Adipose tissue (tissue), 3 donors: Measurements from ENCODE around the gene CNTN4. TPM values are rescaled to one million over a fixed set of nuclear protein-coding genes. Genes with fewer than 3 reads are reported as not detected.
"Not testable (repeated sequence)": the region's sequence is repeated elsewhere in the genome, so short reads cannot be mapped to it uniquely, and the experiment has no call there.

Experiments used
- H3K27ac ChIP-seq: one replicate; pipeline ENCODE4 v1.5.1; 2013; ENCODE audit warnings: low read depth, low read length
- WGBS, 3 donors: extraction: QIAGEN DNeasy Blood & Tissue Kit; methylation state at CpG; one replicate each; pipeline ENCODE4 v1.1.7; 2013; 5-methylcytosine and 5-hydroxymethylcytosine counted together
- polyA plus RNA-seq, 3 donors: library from polyadenylated mRNA; stranded (reverse); fragments of 200-250 nt; gene quantifications; one replicate each; pipeline ENCODE4 v1.2.3, GENCODE V29; 2013
- donor health status: healthy with polysubstance abuse.
- donor health status: Bipolar disorder and iron deficiency.
- donor health status: healthy.

Gene CNTN4
- polyA plus RNA-seq, 3 donors, result 1.0 to 5.2 (median 1.7) TPM

DNA sequence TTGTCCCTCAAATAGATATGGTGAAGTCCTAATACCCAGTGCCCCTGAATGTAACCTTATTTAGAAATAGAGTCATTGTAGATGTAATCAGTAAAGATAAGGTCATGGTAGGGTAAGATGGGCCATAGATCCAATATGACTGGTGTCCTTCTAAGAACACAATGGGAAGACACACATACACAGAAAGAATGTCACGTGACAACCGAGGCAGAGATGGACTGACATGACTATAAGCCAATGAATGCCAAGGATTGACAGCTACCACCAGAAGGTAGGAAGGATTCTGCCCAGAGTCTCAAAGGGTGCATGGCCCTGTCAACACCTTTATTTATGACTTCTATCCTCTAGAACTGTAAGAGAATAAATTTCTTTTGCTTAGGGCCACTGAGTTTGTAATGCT, 780.4 kb downstream of the CNTN4 start:
- WGBS, 3 donors, result 82 to 93% (median 89%) methylated on average over 2 of the region's 2 CpGs
- H3K27ac ChIP-seq, result no peak overlapping the region

DNA sequence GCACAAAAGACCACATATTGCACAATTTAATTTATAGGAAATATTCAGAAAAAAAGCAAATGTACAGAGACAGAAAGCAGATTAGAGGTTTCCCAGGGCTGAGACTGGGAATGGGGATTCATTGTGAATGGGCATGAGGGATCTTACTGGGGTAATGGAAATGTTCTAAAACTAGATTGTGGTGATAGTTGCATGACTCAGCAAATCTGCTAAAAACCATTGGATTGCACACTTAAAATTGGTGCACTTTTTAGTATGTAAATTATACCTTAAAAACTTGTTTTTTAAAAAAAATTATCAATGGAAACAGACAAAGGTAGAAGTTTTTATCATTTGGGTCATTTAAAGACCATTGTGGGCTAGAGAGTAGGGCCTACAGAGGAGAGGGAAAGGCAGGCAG, 780.9 kb downstream of the CNTN4 start:
- H3K27ac ChIP-seq, result no peak overlapping the region

DNA sequence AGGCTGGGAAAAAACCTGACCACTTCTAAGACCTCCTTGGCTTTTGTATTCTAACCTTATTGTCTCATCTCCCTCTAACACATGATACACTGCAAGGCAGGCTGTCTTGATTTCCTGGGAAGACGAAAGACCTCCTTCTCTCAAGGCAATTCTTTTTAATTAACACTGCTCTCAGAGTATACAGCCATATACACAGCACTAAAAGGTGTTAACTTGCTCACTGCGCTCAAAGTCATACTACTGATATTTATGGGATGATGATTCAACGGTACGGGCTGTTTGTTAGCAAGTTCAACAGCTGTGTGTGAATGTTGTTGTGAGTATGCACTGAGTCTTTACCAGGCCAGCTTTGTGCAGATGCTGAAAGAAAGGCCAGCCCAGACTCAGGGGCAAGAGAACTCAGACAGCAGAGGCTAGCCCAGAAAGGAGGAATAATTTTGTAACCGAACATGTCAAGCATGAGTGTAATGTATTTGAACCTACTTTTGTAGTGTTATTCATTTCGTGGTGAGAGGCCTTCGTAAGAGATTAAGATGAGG, 781.6 kb downstream of the CNTN4 start:
- H3K27ac ChIP-seq, result no peak overlapping the region
- 77 to 87% (median 83%) methylated on average over 7 of the region's 7 CpGs for WGBS, 3 donors

DNA sequence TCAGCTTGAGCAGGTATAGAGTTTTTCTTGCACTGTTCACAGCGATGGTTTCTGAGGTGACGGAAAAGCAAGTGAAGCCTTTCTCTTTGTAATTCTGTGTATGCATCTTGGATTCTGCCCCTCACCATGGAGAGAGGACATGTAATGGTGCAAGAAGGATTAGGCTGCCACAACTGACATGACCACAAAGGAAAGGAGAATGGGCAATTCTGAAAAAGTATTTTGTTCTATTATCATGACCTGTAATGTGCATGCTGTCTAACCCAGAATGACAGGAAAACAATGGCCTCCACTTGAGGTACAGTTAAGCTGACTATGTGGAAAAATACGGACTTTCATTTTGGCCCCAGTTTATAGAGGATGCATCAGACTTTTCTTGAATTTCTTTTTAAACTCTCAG, 784.6 kb downstream of the CNTN4 start:
- H3K27ac ChIP-seq, result no peak overlapping the region
- WGBS, 3 donors, result 71 to 91% (median 82%) methylated on average over 3 of the region's 3 CpGs

DNA sequence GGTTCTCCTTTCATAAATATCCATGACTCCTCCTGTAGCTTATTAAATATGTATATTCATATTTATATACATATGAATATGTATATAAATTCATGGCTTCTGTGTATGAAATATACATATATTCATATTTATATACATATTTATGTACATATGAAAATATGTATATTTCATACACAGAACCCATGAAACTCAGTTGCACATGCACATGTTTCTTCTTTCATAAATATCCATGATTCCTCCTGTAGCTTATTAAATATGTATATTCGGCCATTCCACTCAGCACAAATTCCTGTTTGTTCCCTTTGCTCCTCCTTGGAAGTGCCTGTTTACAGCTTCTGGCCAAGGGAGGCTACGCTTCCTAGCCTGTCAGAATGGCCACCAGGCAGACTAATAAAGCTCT, 789.9 kb downstream of the CNTN4 start:
- 72 to 81% (median 75%) methylated on average over 2 of the region's 2 CpGs for WGBS, 3 donors
- H3K27ac ChIP-seq, result no peak overlapping the region

DNA sequence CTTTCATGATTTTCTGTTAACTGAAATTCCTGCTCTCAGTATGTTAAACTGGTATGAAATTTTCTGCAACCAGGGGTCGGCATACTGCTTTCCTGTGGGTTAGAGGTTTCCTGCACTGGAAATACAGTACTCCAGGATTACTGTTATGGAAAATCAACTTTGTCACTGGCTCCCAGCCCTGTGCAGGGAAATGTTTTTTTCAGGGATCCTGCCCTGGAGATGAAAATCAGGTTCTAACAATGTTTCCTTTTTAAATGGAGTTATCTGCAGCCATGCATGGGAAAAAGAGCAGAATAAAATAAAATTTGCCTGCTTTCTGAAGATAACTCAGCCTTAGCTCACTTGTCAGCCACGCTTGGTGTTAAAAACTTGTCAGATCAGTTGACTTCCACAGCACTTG, 791.1 kb downstream of the CNTN4 start:
- WGBS, 3 donors, result 42 to 58% (median 48%) methylated on average over 2 of the region's 2 CpGs
- no peak overlapping the region for H3K27ac ChIP-seq

DNA sequence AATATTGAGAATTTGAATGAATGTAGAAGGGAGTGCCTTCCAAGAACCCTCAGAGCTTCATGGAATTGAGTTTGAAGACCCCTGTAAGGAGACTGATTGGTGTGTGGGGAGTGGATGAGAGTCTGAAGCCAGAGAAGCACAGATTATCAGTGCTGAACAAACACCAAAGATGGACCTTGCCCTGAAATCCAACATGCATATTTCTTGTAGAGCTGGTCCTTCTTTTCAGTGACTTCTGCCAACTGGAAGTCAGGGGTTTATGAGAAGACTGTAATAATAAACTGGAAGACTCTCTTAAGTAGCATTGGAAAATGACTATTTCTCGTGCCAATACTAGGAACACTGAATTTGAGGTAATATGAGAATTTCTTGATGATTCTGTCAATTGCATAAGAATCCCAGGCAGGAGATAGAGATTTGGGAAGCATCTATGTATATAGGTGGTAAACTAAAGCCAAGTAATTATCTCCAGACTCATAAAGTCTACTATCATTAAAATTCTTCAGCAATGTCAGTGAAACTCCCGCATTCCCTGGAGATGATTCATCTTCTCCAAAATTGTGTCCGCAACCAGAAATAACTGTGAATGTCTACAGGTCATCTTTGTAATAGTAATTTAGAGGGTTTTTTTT, 797.8 kb downstream of the CNTN4 start:
- WGBS, 3 donors, result 67 to 76% (median 67%) methylated on average over 3 of the region's 3 CpGs
- H3K27ac ChIP-seq, result no peak overlapping the region

DNA sequence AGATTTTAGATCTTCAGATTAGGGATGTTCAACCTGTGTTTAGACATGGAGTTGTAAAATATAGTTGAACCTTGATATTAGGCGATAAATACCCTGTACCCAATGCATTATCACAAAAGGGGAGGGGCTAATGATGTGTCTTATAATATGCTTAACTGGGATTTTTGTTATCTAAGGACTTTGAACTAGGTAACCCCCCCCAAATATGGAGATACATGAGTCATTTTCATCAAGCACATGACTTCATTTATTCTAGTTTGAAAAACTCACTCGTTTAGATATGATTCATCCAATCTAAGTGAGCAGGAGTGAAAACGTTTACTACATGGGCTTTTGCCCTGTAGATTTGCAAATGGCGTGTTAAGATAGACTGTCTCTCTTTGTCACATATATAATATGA, 799.2 kb downstream of the CNTN4 start:
- WGBS, 3 donors, result 63 to 66% (median 65%) methylated on average over 4 of the region's 4 CpGs
- H3K27ac ChIP-seq, result no peak overlapping the region

DNA sequence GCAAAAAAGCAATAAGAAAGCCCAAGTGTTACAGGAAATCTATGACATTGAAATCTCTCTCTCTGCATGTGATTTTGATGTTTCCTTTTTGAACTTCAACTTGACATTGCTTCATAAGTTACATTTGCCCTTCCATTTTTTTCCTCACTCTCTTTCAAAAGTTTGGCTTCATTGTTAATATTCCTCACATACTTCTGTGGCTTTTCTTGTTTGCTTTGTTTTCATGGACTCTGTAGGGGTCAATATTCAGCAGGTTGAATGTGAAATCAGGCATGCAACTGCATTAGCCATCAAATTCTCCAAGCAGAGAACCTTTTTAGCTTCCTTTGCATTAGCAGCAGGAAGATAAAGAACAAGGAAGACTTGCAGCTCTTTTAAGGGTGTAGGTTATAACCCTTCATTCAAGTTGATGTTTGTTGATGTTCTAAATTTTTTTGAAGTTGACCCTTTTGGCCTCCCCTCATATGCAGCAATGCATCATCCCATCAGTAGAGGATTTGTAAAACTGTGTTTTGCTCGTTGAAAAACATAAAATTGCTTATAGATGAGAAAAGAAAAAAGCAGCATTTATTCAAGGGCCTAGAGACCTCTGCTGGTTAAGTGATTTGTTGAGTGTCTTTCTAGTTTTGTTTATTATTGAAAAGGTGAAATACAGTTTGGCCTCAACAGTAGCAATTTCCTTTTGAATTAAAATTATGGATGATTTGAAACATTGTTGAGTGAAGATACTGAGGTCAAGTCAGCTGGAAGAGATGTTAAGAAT, 800.1 kb downstream of the CNTN4 start:
- WGBS, 3 donors, result 28 to 33% (median 30%) methylated on average over 1 of the region's 1 CpG
- no peak overlapping the region for H3K27ac ChIP-seq

DNA sequence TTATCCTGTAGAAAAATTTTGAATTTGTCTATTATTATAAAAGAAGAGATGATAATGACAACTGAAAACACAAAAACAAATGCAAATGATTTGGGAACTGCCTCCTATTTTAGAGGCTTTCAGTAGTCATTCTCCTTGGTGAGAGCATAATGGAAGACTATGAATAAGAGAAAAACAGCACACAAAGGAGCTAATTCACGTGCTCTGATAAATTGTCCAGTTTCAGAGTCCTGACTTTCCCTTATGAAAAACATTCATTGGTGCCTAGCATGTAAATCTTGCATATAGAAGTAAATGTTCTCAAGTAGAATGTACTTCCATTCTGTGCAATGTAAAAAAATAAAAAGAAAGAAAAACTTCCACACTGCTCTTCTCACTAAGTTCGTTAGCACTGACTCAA, 805.4 kb downstream of the CNTN4 start:
- 63 to 83% (median 82%) methylated on average over 2 of the region's 2 CpGs for WGBS, 3 donors
- H3K27ac ChIP-seq, result no peak overlapping the region

DNA sequence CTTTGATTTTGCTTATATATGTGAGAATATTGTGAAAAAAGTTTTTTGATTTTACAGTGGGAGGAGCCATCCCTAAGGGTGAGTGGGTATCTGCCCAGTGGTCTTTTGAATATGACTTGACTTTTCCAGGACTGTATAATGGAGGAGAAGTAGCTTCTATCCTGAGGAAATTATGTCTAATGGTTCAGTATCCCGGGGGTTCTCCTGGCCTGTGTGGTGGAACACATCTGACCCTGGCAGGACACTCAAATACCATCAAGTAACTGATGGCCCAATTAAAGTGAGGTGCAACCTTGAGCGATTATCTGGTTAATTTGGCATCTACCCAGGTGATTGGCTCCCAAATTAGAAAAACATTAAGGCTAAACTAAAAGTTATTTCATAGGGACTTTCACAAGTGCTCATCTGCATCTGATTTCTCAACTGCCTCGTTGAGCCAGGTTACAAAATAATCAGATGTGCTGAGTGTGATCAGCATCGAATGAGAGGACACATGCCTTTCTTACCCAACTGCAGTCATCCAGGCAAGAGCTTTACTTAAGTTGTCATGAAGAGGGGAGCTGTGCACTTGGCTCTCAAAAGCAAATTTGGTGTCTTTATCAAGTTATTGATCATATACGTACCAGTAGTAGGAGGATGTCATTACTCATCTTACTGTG, 810.2 kb downstream of the CNTN4 start:
- no peak overlapping the region for H3K27ac ChIP-seq
- WGBS, 3 donors, result 63 to 67% (median 67%) methylated on average over 5 of the region's 5 CpGs

DNA sequence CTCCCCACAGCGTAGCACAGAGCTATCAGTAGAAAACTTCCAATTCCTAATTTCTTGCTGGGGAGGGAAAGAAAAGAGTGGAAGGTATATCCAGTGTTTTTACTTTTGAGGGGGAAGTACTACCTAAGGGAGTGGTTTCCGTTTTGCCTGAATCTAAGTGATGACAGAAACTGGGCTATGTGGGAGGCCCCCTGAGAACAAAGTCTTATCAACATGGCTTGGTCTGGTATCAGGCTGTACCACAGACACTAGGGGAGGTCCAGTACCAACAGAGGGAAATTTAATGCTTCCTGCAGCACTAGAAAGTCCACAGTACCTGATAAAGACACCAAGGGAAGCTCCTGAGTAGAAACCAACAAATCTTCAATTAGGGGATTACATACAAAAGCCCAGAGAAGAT, 812.3 kb downstream of the CNTN4 start:
- 73 to 82% (median 81%) methylated on average over 2 of the region's 2 CpGs for WGBS, 3 donors
- no peak overlapping the region for H3K27ac ChIP-seq

DNA sequence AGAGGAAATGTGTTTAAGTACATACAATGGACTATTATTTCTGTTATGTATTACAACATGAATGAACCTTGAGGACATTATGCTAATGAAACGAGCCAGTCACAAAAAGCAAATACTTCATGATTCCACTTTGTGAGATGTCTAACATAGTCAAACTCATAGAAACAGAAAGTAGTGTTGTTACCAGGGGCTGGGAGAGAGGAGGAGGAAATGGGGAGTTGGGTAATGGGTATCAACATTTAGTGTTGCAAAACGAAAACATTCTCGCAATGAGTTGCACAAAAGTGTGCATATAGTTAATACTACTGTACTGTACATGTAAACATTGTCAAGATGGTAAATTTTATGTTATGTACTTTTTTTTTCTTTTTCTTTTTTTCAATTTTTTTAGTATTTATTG, 817.2 kb downstream of the CNTN4 start:
- 59 to 74% (median 71%) methylated on average over 3 of the region's 3 CpGs for WGBS, 3 donors
- no peak overlapping the region for H3K27ac ChIP-seq

DNA sequence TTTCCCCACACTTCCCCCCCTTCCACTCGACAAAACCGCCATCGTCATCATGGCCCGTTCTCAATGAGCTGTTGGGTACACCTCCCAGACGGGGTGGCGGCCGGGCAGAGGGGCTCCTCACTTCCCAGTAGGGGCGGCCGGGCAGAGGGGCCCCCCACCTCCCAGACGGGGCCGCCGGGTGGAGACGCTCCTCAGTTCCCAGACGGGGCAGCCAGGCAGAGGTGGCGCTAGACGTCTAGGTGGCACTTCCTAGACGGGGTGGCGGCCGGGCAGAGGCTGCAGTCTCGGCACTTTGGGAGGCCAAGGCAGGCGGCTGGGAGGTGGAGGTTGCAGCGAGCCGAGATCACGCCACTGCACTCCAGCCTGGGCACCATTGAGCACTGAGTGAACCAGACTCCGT, 818.0 kb downstream of the CNTN4 start:
- H3K27ac ChIP-seq, result not testable (repeated sequence)
- WGBS, 3 donors, result 88 to 95% (median 92%) methylated on average over 15 to 19 of the region's 25 CpGs

DNA sequence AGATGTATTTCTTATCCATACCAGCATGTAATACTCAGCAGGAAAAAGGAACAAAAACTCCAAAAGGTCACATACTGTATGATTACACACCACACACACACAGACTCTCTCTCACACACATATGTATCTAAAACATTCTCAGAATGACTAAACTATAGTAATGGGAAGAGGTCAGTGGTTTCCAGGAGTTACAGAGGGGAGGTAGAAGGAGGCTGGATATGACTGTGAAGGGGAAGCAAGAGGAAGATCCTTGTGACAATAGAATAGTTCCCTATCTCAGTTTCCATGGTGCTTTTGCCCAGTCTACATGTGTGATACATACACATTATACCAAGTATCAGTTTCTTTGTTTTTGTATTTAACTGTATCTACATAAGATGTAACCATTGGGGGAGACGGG, 821.4 kb downstream of the CNTN4 start:
- H3K27ac ChIP-seq, result no peak overlapping the region
- WGBS, 3 donors, result 82 to 93% (median 89%) methylated on average over 1 of the region's 1 CpG

DNA sequence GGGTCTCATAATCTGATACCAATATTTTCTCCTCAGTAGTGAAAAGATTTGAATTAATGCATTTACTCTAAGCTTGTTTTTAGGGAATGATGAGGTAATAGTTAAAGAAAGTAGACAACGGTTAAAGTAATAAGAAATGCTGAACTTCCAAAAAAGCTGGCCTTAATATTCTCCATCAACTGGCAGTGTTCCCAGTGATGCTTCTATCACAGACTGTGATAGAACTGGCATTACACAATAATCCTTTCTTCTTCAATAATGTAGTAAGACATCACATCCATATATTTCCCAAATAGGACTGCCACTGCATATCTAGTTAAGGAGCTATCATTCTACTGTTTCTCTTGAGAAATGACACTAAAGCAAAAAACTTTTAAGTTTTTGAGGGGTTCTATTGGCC, 822.8 kb downstream of the CNTN4 start:
- no peak overlapping the region for H3K27ac ChIP-seq
- WGBS, 3 donors, result 52 to 60% (median 53%) methylated on average over 1 of the region's 1 CpG

DNA sequence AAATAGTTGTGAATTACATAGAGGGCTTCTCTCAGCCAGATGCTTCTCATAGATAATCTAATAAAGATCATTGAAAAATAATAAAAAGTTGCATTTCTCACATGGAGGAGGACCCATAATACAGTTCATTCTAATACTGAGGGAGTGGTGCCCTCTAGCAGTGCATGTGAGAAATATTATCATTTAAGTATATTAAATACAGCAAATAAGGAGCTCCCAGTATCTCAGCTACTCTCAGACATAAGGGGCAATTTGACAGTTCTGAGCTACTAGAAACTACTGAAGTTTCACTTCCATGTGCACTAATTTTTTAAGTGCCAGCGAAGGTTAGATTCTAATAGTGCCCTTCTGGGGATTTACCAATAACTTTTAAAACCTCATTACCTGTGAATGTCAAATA, 823.2 kb downstream of the CNTN4 start:
- WGBS, 3 donors, result 61 to 67% (median 64%) methylated on average over 1 of the region's 1 CpG

DNA sequence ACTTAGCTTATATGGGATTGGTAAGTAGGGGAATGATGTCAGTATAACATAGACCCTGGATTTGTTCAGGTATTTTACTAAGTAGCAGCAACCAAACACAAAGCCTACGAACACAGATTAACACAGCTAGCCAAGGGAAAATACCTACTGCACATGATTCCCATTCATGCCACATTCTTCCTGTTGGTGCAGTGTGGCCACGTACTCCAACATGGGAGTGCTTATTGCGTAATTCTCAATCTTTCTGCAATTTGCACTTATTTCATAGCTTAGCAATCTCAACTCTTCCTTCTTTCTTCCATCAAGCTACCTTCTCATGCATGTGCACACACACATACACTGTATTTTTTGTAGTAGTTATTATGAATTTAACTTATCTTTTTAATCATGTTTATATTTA, 824.7 kb downstream of the CNTN4 start:
- H3K27ac ChIP-seq, result no peak overlapping the region
- WGBS, 3 donors, result 45 to 49% (median 47%) methylated on average over 3 of the region's 3 CpGs

More for the DNA sequence above, 823.2 kb downstream of the CNTN4 start:
- H3K27ac ChIP-seq, result no peak overlapping the region

DNA sequence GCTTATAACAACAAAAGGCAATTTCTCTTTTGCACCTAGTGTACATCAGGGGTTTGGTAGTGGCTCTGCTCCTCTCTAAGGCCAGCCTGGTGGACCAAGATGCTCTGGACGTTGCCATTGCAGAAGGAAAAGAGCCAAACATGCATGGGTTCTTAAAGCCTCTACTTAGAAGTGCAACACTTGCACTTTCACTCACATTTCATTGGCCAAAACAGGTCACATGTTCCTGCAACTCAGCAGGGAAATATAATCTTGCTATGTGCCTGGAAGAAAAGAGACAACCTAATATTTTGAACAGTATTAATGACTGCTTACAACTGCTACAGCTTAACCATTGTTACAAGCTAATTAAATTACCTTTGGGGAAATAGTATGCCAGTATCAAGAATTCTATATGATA, 828.6 kb downstream of the CNTN4 start:
- no peak overlapping the region for H3K27ac ChIP-seq
- 33 to 66% (median 58%) methylated on average over 1 of the region's 1 CpG for WGBS, 3 donors
